ENCODE results near the gene BTBD17. TPM values are rescaled to one million over a fixed set of nuclear protein-coding genes. Genes with fewer than 3 reads are reported as not detected.

Gene BTBD17
- polyA plus RNA-seq = 1.0 and 2.3 TPM in 2 replicates

GRCh38 chr17:74361230-74362068, at the start of gene BTBD17:
Gene BTBD17, minus strand, starts transcription at chr17:74361868. Its CDS starts 49 bp downstream, at chr17:74361819.

GRCh38 chr17:74367206-74367605, 5.5 kb upstream of the BTBD17 start, which contains the start of gene GPR142:
Gene GPR142, plus strand, starts transcription at chr17:74367506. Its CDS starts 2,035 bp downstream, at chr17:74369541.

GRCh38 chr17:74325743-74326379, 35.8 kb downstream of the BTBD17 start, which contains the start of gene KIF19:
Gene KIF19, plus strand, starts transcription at chr17:74326226. Its CDS starts 124 bp downstream, at chr17:74326350.

Other genes starting within 250 kb of the BTBD17 start
- 1,171 and 1,172 TPM in 2 replicates for gene RPL38, start 158.2 kb downstream of the BTBD17 start, polyA plus RNA-seq
- not detected in 2 replicates for gene TTYH2, start 148.3 kb downstream of the BTBD17 start, polyA plus RNA-seq
- not detected in 2 replicates for gene DNAI2, start 87.6 kb downstream of the BTBD17 start, polyA plus RNA-seq
- not detected in 2 replicates for gene KIF19, start 35.6 kb downstream of the BTBD17 start, polyA plus RNA-seq
- not detected in 2 replicates for gene GPR142, start 5.6 kb upstream of the BTBD17 start, polyA plus RNA-seq
- gene GPRC5C, start 70.2 kb upstream of the BTBD17 start, polyA plus RNA-seq = 2.0 and 2.9 TPM in 2 replicates
- not detected in 2 replicates for gene CD300A, start 104.8 kb upstream of the BTBD17 start, polyA plus RNA-seq
- gene CD300LB, start 169.6 kb upstream of the BTBD17 start, polyA plus RNA-seq = not detected in 2 replicates
- not detected in 2 replicates for gene CD300C, start 184.2 kb upstream of the BTBD17 start, polyA plus RNA-seq
- gene CD300H, start 205.6 kb upstream of the BTBD17 start, polyA plus RNA-seq = not detected in 2 replicates
- not detected in 2 replicates for gene CD300LD, start 230.4 kb upstream of the BTBD17 start, polyA plus RNA-seq

Data from Purkinje cell (primary cell).